Loucy (cell line): Measurements from ENCODE around the gene NF1.

ENCODE experiments used
- EZH2phosphoT487 ChIP-seq: fragments of 200-600 bp; IDR thresholded peaks from 2 replicates; pipeline ENCODE4 v1.6.1; 2018; ENCODE audit warnings: antibody characterized with exemption, mild to moderate bottlenecking, moderate library complexity, borderline replicate concordance
- TF ChIP-seq, protein P1 (sequence below): fragments of 200-600 bp; sonication (generic); conservative IDR thresholded peaks from 2 replicates; pipeline ENCODE4 v1.5.1; 2014; ENCODE audit warnings: mild to moderate bottlenecking, antibody characterized with exemption, low read length

DNA sequence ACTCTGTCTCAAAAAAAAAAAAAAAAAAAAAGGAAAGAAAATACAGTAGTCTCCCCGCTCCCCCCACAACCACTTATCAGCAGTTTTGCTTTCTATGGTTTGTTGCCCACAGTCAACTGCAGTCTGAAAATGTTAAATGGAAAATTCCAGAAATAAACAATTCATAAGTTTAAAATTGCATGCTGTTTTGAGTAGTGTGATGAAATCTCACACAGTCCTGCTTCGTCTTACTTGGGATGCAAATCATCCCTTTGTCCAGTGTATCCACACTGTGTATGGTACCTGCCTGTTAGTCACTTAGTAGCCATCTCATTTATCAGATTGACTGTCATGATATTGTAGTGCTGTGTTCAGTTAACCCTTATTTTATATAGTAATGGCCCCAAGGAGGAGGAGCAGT, 41.5 kb downstream of the NF1 start:
- TF ChIP-seq, protein P1, sequence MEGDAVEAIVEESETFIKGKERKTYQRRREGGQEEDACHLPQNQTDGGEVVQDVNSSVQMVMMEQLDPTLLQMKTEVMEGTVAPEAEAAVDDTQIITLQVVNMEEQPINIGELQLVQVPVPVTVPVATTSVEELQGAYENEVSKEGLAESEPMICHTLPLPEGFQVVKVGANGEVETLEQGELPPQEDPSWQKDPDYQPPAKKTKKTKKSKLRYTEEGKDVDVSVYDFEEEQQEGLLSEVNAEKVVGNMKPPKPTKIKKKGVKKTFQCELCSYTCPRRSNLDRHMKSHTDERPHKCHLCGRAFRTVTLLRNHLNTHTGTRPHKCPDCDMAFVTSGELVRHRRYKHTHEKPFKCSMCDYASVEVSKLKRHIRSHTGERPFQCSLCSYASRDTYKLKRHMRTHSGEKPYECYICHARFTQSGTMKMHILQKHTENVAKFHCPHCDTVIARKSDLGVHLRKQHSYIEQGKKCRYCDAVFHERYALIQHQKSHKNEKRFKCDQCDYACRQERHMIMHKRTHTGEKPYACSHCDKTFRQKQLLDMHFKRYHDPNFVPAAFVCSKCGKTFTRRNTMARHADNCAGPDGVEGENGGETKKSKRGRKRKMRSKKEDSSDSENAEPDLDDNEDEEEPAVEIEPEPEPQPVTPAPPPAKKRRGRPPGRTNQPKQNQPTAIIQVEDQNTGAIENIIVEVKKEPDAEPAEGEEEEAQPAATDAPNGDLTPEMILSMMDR: no peak
- TF ChIP-seq EZH2phosphoT487: no peak
